ENCODE measurements around the gene CTPS1. TPM values are rescaled to one million over a fixed set of nuclear protein-coding genes. Genes with fewer than 3 reads are reported as not detected.

The CTPS1 gene
- total and polyA plus RNA-seq, 2 experiments from 2014 or later: 31.9 to 44.9 TPM

- no peak overlapping the region for H3K27ac ChIP-seq
- TF ChIP-seq EZH2phosphoT487 (IDR thresholded peaks at IDR 0.05; ENCODE audit: low read depth, severe bottlenecking, unreplicated experiment) (no peak), CTCF (IDR thresholded peaks at IDR 0.05; ENCODE audit: poor library complexity) (no peak), EZH2 (IDR thresholded peaks at IDR 0.05; ENCODE audit: borderline replicate concordance) (no peak)
- WGBS (ENCODE audit: low lambda C conversion rate, missing lambda C conversion rate): 71% methylated on average over 4 of the region's 4 CpGs
Measured at GRCh38 chr1:40966417-40966816, 13.1 kb upstream of the CTPS1 start.

GRCh38 chr1:40969445-40969844 is 10.1 kb upstream of the CTPS1 start:
- TF ChIP-seq EZH2phosphoT487 (IDR thresholded peaks at IDR 0.05; ENCODE audit: low read depth, severe bottlenecking, unreplicated experiment): no peak
- TF ChIP-seq CTCF (IDR thresholded peaks at IDR 0.05; ENCODE audit: poor library complexity): no peak
- no peak for TF ChIP-seq EZH2 (IDR thresholded peaks at IDR 0.05; ENCODE audit: borderline replicate concordance)
- Histone ChIP-seq H2AFZ (no peak overlapping the region), H4K20me1 (ENCODE audit: insufficient read depth, poor library complexity, severe bottlenecking) (no peaks in the 10 kb centered on the region), H3K27me3 (no peaks in the 10 kb centered on the region), H3K79me2 (no peaks in the 10 kb centered on the region), H3K9me3 (ENCODE audit: low read depth) (no peaks in the 10 kb centered on the region), H3K27ac (no peak overlapping the region), H3K4me2 (no peak overlapping the region), H3K4me1 (ENCODE audit: insufficient read depth) (no peaks in the 10 kb centered on the region), H3K36me3 (replicated peaks; ENCODE audit: insufficient read depth, low read depth) (no peaks in the 10 kb centered on the region), H3K9me2 (replicated peaks; ENCODE audit: insufficient read depth) (no peaks in the 10 kb centered on the region), H3K4me3 (no peak overlapping the region)
- WGBS (ENCODE audit: low lambda C conversion rate, missing lambda C conversion rate): 94% methylated on average over 6 of the region's 6 CpGs
- no peak for DNase-seq (ENCODE audit: low spot score)

More at GRCh38 chr1:40966417-40966816, 13.1 kb upstream of the CTPS1 start:
- H3K9me2 ChIP-seq (replicated peaks; ENCODE audit: insufficient read depth): no peaks in the 10 kb centered on the region
- DNase-seq (ENCODE audit: low spot score): no peak
- H3K36me3 ChIP-seq (replicated peaks; ENCODE audit: insufficient read depth, low read depth): no peaks in the 10 kb centered on the region
- no peaks in the 10 kb centered on the region for H3K9me3 ChIP-seq (ENCODE audit: low read depth)
- H3K27me3 ChIP-seq: no peaks in the 10 kb centered on the region
- H3K79me2 ChIP-seq: no peaks in the 10 kb centered on the region
- H3K4me3 ChIP-seq: no peak overlapping the region
- H2AFZ ChIP-seq: no peak overlapping the region
- H3K4me1 ChIP-seq (ENCODE audit: insufficient read depth): no peaks in the 10 kb centered on the region
- no peak overlapping the region for H3K4me2 ChIP-seq
- no peaks in the 10 kb centered on the region for H4K20me1 ChIP-seq (ENCODE audit: insufficient read depth, poor library complexity, severe bottlenecking)

GRCh38 chr1:40971966-40972365 is 7.5 kb upstream of the CTPS1 start:
- WGBS (ENCODE audit: low lambda C conversion rate, missing lambda C conversion rate): 100% methylated on average over 1 of the region's 1 CpG
- no peaks in the 10 kb centered on the region for H3K79me2 ChIP-seq

More at GRCh38 chr1:40971966-40972365, 7.5 kb upstream of the CTPS1 start:
- no peaks in the 10 kb centered on the region for H3K4me1 ChIP-seq (ENCODE audit: insufficient read depth)
- H3K27ac ChIP-seq: no peak overlapping the region
- H3K36me3 ChIP-seq (replicated peaks; ENCODE audit: insufficient read depth, low read depth): no peaks in the 10 kb centered on the region
- H4K20me1 ChIP-seq (ENCODE audit: insufficient read depth, poor library complexity, severe bottlenecking): no peaks in the 10 kb centered on the region
- H2AFZ ChIP-seq: no peak overlapping the region
- no peak overlapping the region for H3K4me2 ChIP-seq
- no peaks in the 10 kb centered on the region for H3K9me2 ChIP-seq (replicated peaks; ENCODE audit: insufficient read depth)
- no peak overlapping the region for H3K4me3 ChIP-seq
- no peaks in the 10 kb centered on the region for H3K9me3 ChIP-seq (ENCODE audit: low read depth)
- TF ChIP-seq EZH2phosphoT487 (IDR thresholded peaks at IDR 0.05; ENCODE audit: low read depth, severe bottlenecking, unreplicated experiment): no peak
- TF ChIP-seq EZH2 (IDR thresholded peaks at IDR 0.05; ENCODE audit: borderline replicate concordance): no peak
- no peak for TF ChIP-seq CTCF (IDR thresholded peaks at IDR 0.05; ENCODE audit: poor library complexity)
- DNase-seq (ENCODE audit: low spot score): no peak
- no peaks in the 10 kb centered on the region for H3K27me3 ChIP-seq

Data from hepatocyte (in vitro differentiated cells).